Tibial artery (tissue), 4 donors: ENCODE measurements around the gene TCEA3.
"Not testable (repeated sequence)": the region's sequence is repeated elsewhere in the genome, so short reads cannot be mapped to it uniquely, and the experiment has no call there.

ENCODE experiments used
- DNase-seq, 2 donors: peaks; one replicate each; pipeline ENCODE4 v3.0.0-alpha.2; 2019
- H3K27ac ChIP-seq, 2 donors: fragments of 200-600 bp; sonication (generic) in 1 of 2; 1 replicate in 1 of 2; 2 replicates in 1 of 2; pipeline ENCODE4 v1.5.1; 2018 to 2019; ENCODE audit warnings: mild to moderate bottlenecking in 1 of 2
- H3K27me3 ChIP-seq, 2 donors: fragments of 200-600 bp; sonication (generic) in 1 of 2; one replicate each; pipeline versions ENCODE4 v1.5.1 to v1.6.0; 2016 to 2019
- H3K36me3 ChIP-seq, 3 donors: fragments of 200-600 bp; sonication (generic) in 2 of 3; one replicate each; pipeline ENCODE4 v1.5.1; 2016 to 2019; ENCODE audit warnings: mild to moderate bottlenecking in 2 of 3
- H3K4me1 ChIP-seq, 4 donors: fragments of 200-600 bp; sonication (generic) in 2 of 4; 1 replicate in 3 of 4; 2 replicates in 1 of 4; pipeline ENCODE4 v1.5.1; 2016 to 2019
- H3K4me3 ChIP-seq, 2 donors: fragments of 200-600 bp; sonication (generic) in 1 of 2; 1 replicate in 1 of 2; 2 replicates in 1 of 2; pipeline ENCODE4 v1.5.1; 2018 to 2019; ENCODE audit warnings: mild to moderate bottlenecking in 2 of 2
- H3K9me3 ChIP-seq, 3 donors: fragments of 200-600 bp; sonication (generic) in 1 of 3; one replicate each; pipeline ENCODE4 v1.5.1; 2016 to 2019
- intact Hi-C: fragments of 100-400 bp; cut with DNase I; formaldehyde crosslinking; loops from one replicate; pipeline ENCODE4 v1.15.0; 2023; ENCODE audit warnings: low total_unique reads
- TF ChIP-seq, protein P1 (sequence below), 2 experiments: fragments of 200-600 bp in 1 of 2; fragments of 450-650 bp in 1 of 2; IDR thresholded peaks; one replicate each; pipeline ENCODE4 v1.5.1; 2017 to 2019; ENCODE audit warnings: antibody characterized with exemption in 2 of 2, mild to moderate bottlenecking in 1 of 2, moderate library complexity in 1 of 2

TCEA3 gene

GRCh38 chr1:23385119-23385621, 39.4 kb downstream of the TCEA3 start:
- Histone ChIP-seq H3K27ac (no peak overlapping the region), H3K36me3 (peaks cover 27 to 70% (median 41%) of the 10 kb centered on the region in 3 donors)
- intact Hi-C loops = no loop called here

GRCh38 chr1:23384312-23385058, 40.1 kb downstream of the TCEA3 start:
- Histone ChIP-seq H3K4me1 (peaks cover 0 to 8% (median 4%) of the 10 kb centered on the region in 4 donors), H3K4me3 (no peak overlapping the region), H3K27me3 (no peaks in the 10 kb centered on the region), H3K27ac (no peak overlapping the region), H3K36me3 (peaks cover 27 to 70% (median 41%) of the 10 kb centered on the region in 3 donors), H3K9me3 (no peaks in the 10 kb centered on the region)
- intact Hi-C loops = no loop called here
- no peak for DNase-seq
- TF ChIP-seq, protein P1, sequence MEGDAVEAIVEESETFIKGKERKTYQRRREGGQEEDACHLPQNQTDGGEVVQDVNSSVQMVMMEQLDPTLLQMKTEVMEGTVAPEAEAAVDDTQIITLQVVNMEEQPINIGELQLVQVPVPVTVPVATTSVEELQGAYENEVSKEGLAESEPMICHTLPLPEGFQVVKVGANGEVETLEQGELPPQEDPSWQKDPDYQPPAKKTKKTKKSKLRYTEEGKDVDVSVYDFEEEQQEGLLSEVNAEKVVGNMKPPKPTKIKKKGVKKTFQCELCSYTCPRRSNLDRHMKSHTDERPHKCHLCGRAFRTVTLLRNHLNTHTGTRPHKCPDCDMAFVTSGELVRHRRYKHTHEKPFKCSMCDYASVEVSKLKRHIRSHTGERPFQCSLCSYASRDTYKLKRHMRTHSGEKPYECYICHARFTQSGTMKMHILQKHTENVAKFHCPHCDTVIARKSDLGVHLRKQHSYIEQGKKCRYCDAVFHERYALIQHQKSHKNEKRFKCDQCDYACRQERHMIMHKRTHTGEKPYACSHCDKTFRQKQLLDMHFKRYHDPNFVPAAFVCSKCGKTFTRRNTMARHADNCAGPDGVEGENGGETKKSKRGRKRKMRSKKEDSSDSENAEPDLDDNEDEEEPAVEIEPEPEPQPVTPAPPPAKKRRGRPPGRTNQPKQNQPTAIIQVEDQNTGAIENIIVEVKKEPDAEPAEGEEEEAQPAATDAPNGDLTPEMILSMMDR (IDR thresholded peaks at IDR 0.05) = no peak

More at GRCh38 chr1:23385119-23385621, 39.4 kb downstream of the TCEA3 start:
- H3K9me3 ChIP-seq = no peaks in the 10 kb centered on the region
- H3K27me3 ChIP-seq = no peaks in the 10 kb centered on the region
- H3K4me3 ChIP-seq = no peak overlapping the region
- peaks cover 0 to 8% (median 4%) of the 10 kb centered on the region in 4 donors for H3K4me1 ChIP-seq
- TF ChIP-seq, protein P1 (IDR thresholded peaks at IDR 0.05) = no peak
- no peak for DNase-seq

GRCh38 chr1:23383577-23384311, 40.8 kb downstream of the TCEA3 start:
- Histone ChIP-seq H3K36me3 (peaks cover 27 to 70% (median 41%) of the 10 kb centered on the region in 3 donors), H3K4me3 (no peak overlapping the region), H3K4me1 (peaks cover 0 to 8% (median 4%) of the 10 kb centered on the region in 4 donors), H3K9me3 (no peaks in the 10 kb centered on the region), H3K27ac (no peak overlapping the region), H3K27me3 (no peaks in the 10 kb centered on the region)
- intact Hi-C loops = no loop called here
- DNase-seq = no peak
- TF ChIP-seq, protein P1 (IDR thresholded peaks at IDR 0.05) = no peak

GRCh38 chr1:23381233-23381885, 43.2 kb downstream of the TCEA3 start:
- Histone ChIP-seq H3K36me3 (peaks cover 27 to 57% (median 31%) of the 10 kb centered on the region in 3 donors), H3K27ac (no peak overlapping the region), H3K4me3 (no peak overlapping the region), H3K9me3 (no peaks in the 10 kb centered on the region), H3K4me1 (peaks cover 0 to 19% (median 8%) of the 10 kb centered on the region in 4 donors), H3K27me3 (no peaks in the 10 kb centered on the region)
- TF ChIP-seq, protein P1 (IDR thresholded peaks at IDR 0.05) = no peak
- intact Hi-C loops = no loop called here
- DNase-seq = no peak

- Histone ChIP-seq H3K4me3 (no peak overlapping the region), H3K36me3 (peaks cover 25 to 50% (median 27%) of the 10 kb centered on the region in 3 donors), H3K27me3 (no peaks in the 10 kb centered on the region), H3K9me3 (no peaks in the 10 kb centered on the region), H3K4me1 (peaks cover 0 to 19% (median 8%) of the 10 kb centered on the region in 4 donors), H3K27ac (no peak overlapping the region)
- no peak for DNase-seq
- intact Hi-C loops = no loop called here
- TF ChIP-seq, protein P1 (IDR thresholded peaks at IDR 0.05) = no peak
Measured at GRCh38 chr1:23380719-23381118, 43.8 kb downstream of the TCEA3 start.

DNA sequence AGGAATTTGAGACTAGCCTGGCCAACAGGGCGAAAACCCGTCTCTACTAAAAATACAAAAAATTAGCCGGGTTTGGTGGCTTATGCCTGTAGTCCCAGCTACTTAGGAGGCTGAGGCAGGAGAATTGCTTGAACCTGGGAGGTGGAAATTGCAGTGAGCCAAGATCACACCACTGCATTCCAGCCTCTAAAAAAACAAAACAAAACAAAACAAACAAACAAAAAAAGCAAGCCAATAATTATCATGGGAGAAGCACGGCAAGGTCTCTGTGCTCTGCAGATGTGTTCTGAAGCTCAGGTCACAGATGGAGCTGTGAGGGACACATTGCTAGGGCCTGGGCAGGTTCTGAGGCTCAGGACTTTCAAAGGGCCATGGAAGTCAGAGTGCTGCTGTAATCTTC, 44.3 kb downstream of the TCEA3 start:
- H3K27ac ChIP-seq, intact Hi-C loops, H3K4me3 ChIP-seq, H3K9me3 ChIP-seq, H3K27me3 ChIP-seq, DNase-seq: not testable (repeated sequence)
- Histone ChIP-seq H3K4me1 (peaks cover 0 to 19% (median 8%) of the 10 kb centered on the region in 4 donors), H3K36me3 (peaks cover 25 to 46% (median 27%) of the 10 kb centered on the region in 3 donors)
